HG03045 (cell line): Measurements from ENCODE around the gene TMEM59L.

ENCODE experiments used
- ATAC-seq: cut with Tn5 transposase; IDR thresholded peaks from one replicate; pipeline ENCODE4 v1.9.1; 2021; ENCODE audit warnings: mild to moderate bottlenecking, moderate library complexity; ENCODE audit not compliant: unreplicated experiment

Gene TMEM59L

GRCh38 chr19:18656337-18657086 lies 43.8 kb downstream of the TMEM59L start:
- ATAC-seq = no peak

GRCh38 chr19:18657590-18658365 lies 45.1 kb downstream of the TMEM59L start:
- ATAC-seq = no peak

GRCh38 chr19:18658366-18658855 lies 45.7 kb downstream of the TMEM59L start:
- no peak for ATAC-seq

GRCh38 chr19:18659281-18660050 lies 46.8 kb downstream of the TMEM59L start:
- ATAC-seq = no peak

GRCh38 chr19:18660051-18660910 lies 47.6 kb downstream of the TMEM59L start:
- ATAC-seq = no peak

GRCh38 chr19:18660939-18661670 lies 48.4 kb downstream of the TMEM59L start:
- ATAC-seq = no peak

GRCh38 chr19:18662972-18663732 lies 50.5 kb downstream of the TMEM59L start:
- no peak for ATAC-seq

GRCh38 chr19:18663940-18664530 lies 51.4 kb downstream of the TMEM59L start:
- ATAC-seq = no peak

GRCh38 chr19:18665771-18666202 lies 53.1 kb downstream of the TMEM59L start:
- ATAC-seq = no peak

GRCh38 chr19:18666317-18666716 lies 53.6 kb downstream of the TMEM59L start:
- no peak for ATAC-seq

- no peak for ATAC-seq
These were observed 54.1 kb downstream of the TMEM59L start for GRCh38 chr19:18666784-18667183.

- no peak for ATAC-seq
These were observed 55.0 kb downstream of the TMEM59L start for GRCh38 chr19:18667531-18668251.

- no peak for ATAC-seq
These were observed 55.6 kb downstream of the TMEM59L start for GRCh38 chr19:18668252-18668631.

- no peak for ATAC-seq
These were observed 56.3 kb downstream of the TMEM59L start for GRCh38 chr19:18668744-18669523.

GRCh38 chr19:18669524-18669817 lies 56.8 kb downstream of the TMEM59L start:
- ATAC-seq = no peak

GRCh38 chr19:18669883-18670282 lies 57.2 kb downstream of the TMEM59L start:
- ATAC-seq = no peak

GRCh38 chr19:18670312-18670711 lies 57.6 kb downstream of the TMEM59L start:
- ATAC-seq = no peak
